Smooth muscle cell of bladder (primary cell): ENCODE measurements around the gene CALY. TPM values are rescaled to one million over a fixed set of nuclear protein-coding genes. Genes with fewer than 3 reads are reported as not detected.

ENCODE experiments used
- total RNA-seq: library from RNA; depleted of rRNA; stranded (reverse); fragments of >200 nt; gene quantifications from 2 replicates; pipeline ENCODE4 v1.2.3, GENCODE V29; 2014

The CALY gene, protein sequence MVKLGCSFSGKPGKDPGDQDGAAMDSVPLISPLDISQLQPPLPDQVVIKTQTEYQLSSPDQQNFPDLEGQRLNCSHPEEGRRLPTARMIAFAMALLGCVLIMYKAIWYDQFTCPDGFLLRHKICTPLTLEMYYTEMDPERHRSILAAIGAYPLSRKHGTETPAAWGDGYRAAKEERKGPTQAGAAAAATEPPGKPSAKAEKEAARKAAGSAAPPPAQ
- total RNA-seq = not detected in 2 replicates

GRCh38 chr10:133336577-133337369, at the start of gene CALY:
TSS of gene CALY (minus strand) at chr10:133336896. CDS start at chr10:133328989, 7,907 bp downstream.

DNA sequence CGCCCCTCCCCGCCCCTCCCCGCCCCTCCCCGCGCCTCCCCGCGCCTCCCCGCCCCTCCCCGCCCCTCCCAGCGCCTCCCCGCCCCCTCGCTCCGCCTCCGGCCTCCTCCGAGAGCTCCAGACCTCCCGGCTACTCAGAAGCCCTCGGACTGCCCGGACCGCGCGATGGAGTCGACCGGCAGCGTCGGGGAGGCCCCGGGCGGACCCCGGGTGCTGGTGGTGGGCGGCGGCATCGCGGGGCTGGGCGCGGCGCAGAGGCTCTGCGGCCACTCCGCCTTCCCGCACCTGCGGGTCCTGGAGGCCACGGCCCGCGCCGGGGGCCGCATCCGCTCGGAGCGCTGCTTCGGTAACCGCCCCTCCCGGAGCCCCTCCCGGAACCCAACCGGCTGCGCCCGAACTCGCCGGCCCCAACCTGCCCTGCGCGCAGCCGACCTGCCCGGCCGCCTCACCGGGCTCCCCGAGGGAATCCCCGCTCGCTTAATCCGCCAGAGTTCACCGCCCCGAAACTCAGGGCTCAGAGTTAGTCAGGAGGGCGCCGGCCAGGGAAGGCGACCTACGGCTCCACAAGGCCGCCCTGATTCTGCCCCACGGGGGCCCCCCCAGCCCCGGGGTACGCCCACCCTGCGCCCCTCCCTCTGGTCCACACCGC, 42.6 kb upstream of the CALY start, which contains the start of gene PAOX:
Gene PAOX (plus strand): TSS at position 111 of the 649 bp plus-strand sequence. CDS start 55 bp downstream, at position 166.

DNA sequence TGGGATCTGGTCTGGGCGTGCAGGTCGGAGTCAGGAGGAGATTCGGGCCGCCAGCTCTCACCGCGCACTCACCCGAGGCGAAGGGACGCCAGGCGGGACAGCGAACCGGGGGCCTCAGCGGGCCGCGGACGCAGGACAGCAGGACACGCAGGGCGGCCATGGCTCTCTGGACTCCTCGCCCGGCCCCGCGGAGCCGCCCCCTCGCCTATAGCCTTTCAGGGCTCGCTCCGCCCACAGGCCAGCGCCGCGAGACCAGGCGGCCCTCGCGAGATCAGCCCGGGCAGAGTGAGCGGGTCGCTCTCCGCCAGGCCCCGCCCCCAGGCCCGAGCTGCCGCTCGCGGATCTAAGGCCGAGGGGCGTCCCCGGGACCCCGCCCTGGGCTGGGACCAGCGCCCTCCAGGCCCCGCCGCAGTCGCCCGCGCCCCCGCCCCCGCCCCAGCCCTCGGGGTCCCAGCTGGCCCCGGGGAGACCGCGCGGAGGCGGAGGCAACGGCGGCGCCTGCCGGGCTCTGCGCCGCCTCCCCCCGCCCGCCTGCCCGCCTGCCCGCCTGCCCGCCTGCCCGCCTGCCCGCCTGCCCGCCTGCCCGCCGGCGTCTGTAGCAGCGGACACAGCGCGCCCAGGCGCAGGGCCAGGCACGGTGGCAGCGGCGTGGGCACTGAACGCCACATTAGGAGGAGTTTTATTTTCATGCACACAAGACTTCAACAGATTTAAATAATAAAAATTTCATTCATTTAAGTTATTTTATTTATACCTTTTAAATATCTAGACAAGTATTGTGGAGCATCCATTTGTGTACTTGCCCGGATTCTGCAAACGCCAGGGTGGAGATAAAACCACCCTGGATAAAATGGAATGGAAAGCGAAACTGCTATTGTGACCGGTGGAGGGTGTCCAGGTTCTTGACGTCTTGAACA, 36.7 kb upstream of the CALY start, which contains the start of gene ECHS1:
Gene ECHS1 (minus strand): TSS at position 181 of the 917 bp plus-strand sequence. CDS start 21 bp downstream, at position 160.

GRCh38 chr10:133357285-133358161, 20.8 kb upstream of the CALY start, which contains the start of gene FUOM:
TSS of gene FUOM (minus strand) at chr10:133358019. CDS start at chr10:133358007, 12 bp downstream.

DNA sequence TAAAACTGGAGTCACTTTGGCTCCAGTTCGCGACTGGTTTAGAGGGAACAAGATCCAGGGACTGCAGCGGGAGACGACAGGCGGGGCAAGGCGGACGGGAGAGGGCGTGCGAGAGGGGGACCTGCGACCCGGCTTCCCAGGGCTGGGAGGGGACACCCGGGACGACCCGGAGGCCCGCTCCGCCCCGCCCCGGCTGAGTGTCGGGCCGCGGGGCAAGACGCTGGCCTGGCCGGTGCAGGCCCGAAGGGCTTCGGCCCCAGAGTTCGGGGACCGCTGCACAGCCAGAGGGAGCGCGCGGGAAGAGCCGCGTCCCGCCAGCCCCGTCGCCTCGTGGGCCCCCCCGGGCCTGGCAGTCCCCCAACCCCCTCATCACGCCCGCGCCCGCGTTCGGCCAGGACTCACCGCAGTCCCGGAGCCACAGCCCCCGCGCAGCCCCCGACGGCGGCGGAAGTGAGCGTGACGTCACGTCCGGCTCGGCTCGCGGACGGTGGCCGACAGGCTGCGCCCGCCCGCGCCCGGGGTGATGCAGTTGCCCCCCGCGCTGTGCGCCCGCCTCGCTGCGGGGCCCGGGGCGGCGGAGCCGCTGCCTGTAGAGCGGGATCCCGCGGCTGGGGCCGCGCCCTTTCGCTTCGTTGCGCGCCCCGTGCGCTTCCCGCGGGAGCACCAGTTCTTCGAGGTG, 28.1 kb downstream of the CALY start, which contains the start of the genes TUBGCP2 and ZNF511:
Gene TUBGCP2 (minus strand): TSS at position 452 of the 679 bp plus-strand sequence. CDS start 5,931 bp downstream, outside the sequence.
Gene ZNF511 (plus strand): TSS at position 494 of the 679 bp plus-strand sequence. CDS start 30 bp downstream, at position 524.

DNA sequence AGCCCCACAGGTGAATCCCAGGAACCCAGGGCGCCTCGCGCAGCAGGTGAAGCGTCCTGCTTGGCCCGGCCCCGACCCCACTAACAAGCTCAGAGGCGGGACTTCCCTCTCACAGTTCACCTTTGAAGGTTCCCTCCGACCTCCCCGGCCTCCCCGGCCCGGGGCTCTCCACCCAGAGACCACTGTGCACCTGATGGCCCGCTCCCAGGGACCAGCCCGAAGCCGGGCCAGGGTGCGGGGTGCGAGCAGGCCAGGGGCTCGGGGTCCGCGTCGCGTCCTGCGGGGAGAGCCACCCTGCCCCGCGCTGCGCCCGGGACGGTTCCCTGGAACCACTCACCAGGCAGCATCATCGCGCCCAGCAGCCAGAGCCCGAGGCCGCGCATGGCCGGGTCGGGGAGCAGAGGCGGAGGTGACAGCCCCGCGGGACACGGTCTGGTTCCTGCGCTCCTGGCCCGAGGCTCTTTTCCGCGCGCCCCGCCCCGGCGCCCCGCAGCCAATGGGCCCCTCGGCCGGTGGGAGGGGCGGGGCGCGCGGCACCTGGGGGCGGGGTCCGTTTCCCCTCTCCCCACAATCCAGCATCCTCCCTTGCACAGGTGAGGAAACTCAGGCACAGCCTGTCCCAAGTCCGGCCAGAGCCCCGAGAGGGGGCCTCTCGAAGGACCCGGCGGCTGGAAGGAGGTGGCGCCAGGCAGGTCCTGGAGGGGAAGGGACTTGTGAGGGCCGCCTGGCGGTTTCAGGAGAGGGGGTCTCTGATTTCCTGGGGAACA, 60.1 kb downstream of the CALY start, which contains the start of gene ADAM8:
Gene ADAM8 (minus strand): TSS at position 434 of the 767 bp plus-strand sequence. CDS start 51 bp downstream, at position 383.

Other genes with a start within 250 kb of the CALY start
- not detected in 2 replicates for gene ADGRA1, start 249.0 kb downstream of the CALY start, total RNA-seq
- gene KNDC1, start 176.7 kb downstream of the CALY start, total RNA-seq = 0.57 and 1.3 TPM in 2 replicates
- gene UTF1, start 106.7 kb downstream of the CALY start, total RNA-seq = not detected in 2 replicates
- not detected in 2 replicates for gene VENTX, start 99.0 kb downstream of the CALY start, total RNA-seq
- gene ADAM8, start 60.0 kb downstream of the CALY start, total RNA-seq = 0.71 and 1.3 TPM in 2 replicates
- gene TUBGCP2, start 28.0 kb downstream of the CALY start, total RNA-seq = 53.9 and 61.8 TPM in 2 replicates
- gene ZNF511, start 28.0 kb downstream of the CALY start, total RNA-seq = 20.5 and 25.7 TPM in 2 replicates
- gene PRAP1, start 10.5 kb upstream of the CALY start, total RNA-seq = not detected in 2 replicates
- gene FUOM, start 21.1 kb upstream of the CALY start, total RNA-seq = 6.7 and 15.5 TPM in 2 replicates
- gene ECHS1, start 36.5 kb upstream of the CALY start, total RNA-seq = 57.0 and 70.7 TPM in 2 replicates
- gene PAOX, start 42.4 kb upstream of the CALY start, total RNA-seq = 6.0 TPM in 2 replicates
- gene MTG1, start 57.3 kb upstream of the CALY start, total RNA-seq = 22.5 and 29.8 TPM in 2 replicates
- 0.43 and 0.46 TPM in 2 replicates for gene SPRN, start 87.7 kb upstream of the CALY start, total RNA-seq
- gene SCART1, start 117.0 kb upstream of the CALY start, total RNA-seq = 1.3 and 1.9 TPM in 2 replicates
- 0.28 and 0.37 TPM in 2 replicates for gene CYP2E1, start 190.5 kb upstream of the CALY start, total RNA-seq
- gene SYCE1, start 228.7 kb upstream of the CALY start, total RNA-seq = not detected in 2 replicates